ENCODE results near the gene WDR4. TPM values are rescaled to one million over a fixed set of nuclear protein-coding genes. Genes with fewer than 3 reads are reported as not detected.

Gene WDR4
- total and polyA plus RNA-seq, 2 experiments from 2014 or later: 22.5 to 50.2 TPM

GRCh38 chr21:42855937-42856335, 23.4 kb downstream of the WDR4 start:
- H3K4me2 ChIP-seq: no peak overlapping the region
- H3F3A ChIP-seq (replicated peaks; ENCODE audit: low read depth): peaks cover 65% of the 10 kb centered on the region
- 0 out of 2 replicates have a peak overlapping the region, but pooled peaks have one; percentile 45 for H3K27ac ChIP-seq (ENCODE audit: low read depth)
- ATAC-seq: no peak
- H2AFZ ChIP-seq: no peak overlapping the region
- Mint-ChIP-seq H3K27me3 (ENCODE audit: insufficient read depth, low read depth, poor library complexity) (peaks cover 15% of the 10 kb centered on the region), H3K27ac (no peak overlapping the region), H3K4me3 (no peak overlapping the region), H3K9me3 (no peaks in the 10 kb centered on the region), H3K4me1 (no peaks in the 10 kb centered on the region), H3K36me3 (ENCODE audit: low read depth) (peaks cover 88% of the 10 kb centered on the region)
- H3K4me3 ChIP-seq: no peak overlapping the region
- TF ChIP-seq ZNF462 (CRISPR knock-in tag; IDR thresholded peaks at IDR 0.05): no peak
- no peak for TF ChIP-seq EZH2 (IDR thresholded peaks at IDR 0.05; ENCODE audit: low read depth, unreplicated experiment)
- no peak for TF ChIP-seq REST (IDR thresholded peaks at IDR 0.05; ENCODE audit: unreplicated experiment)
- TF ChIP-seq NANOG (IDR thresholded peaks at IDR 0.05; ENCODE audit: borderline replicate concordance): no peak
- TF ChIP-seq CREB1 (CRISPR knock-in tag; IDR thresholded peaks at IDR 0.05; ENCODE audit: low read depth): no peak
- no peak for TF ChIP-seq JUNB (IDR thresholded peaks at IDR 0.05; ENCODE audit: unreplicated experiment)
- no peak for TF ChIP-seq ZNF114 (CRISPR knock-in tag; IDR thresholded peaks at IDR 0.05)
- no peak for TF ChIP-seq EZH2phosphoT487 (IDR thresholded peaks at IDR 0.05; ENCODE audit: unreplicated experiment)
- TF ChIP-seq STAT1 (IDR thresholded peaks at IDR 0.05; ENCODE audit: unreplicated experiment): no peak
- TF ChIP-seq CTCF (conservative IDR thresholded peaks at IDR 0.05; ENCODE audit: low read depth in 2 of 2): no peak
- TF ChIP-seq POLR2AphosphoS5 (IDR thresholded peaks at IDR 0.05; ENCODE audit: low read depth): no peak
- TF ChIP-seq ETS1 (IDR thresholded peaks at IDR 0.05): no peak
- H3K36me3 ChIP-seq (ENCODE audit: insufficient read depth): peaks cover 44% of the 10 kb centered on the region
- no peaks in the 10 kb centered on the region for H3K27me3 ChIP-seq (ENCODE audit: insufficient read depth)
- peaks cover 38% of the 10 kb centered on the region for H4K20me1 ChIP-seq (replicated peaks; ENCODE audit: insufficient read depth)
- no peaks in the 10 kb centered on the region for H3K9me2 ChIP-seq (ENCODE audit: insufficient read depth)
- H3K4me1 ChIP-seq (ENCODE audit: insufficient read depth): no peaks in the 10 kb centered on the region
- DNase-seq (ENCODE audit: low spot score): no peak
- peaks cover 43% of the 10 kb centered on the region for H3K79me2 ChIP-seq (replicated peaks; ENCODE audit: insufficient read depth)

Data from GM23338 (cell line).